H1 (cell line): Measurements from ENCODE around the gene UBTD2. TPM values are rescaled to one million over a fixed set of nuclear protein-coding genes. Genes with fewer than 3 reads are reported as not detected.

Experiments used
- CTCF ChIA-PET: fragments of 300-600 bp; sonication (Branson Sonifier 250); formaldehyde crosslinking; loops from one replicate; lab custom pipeline; 2021; ENCODE audit not compliant: partially characterized antibody; lab: Charles Lee
- POLR2A ChIA-PET: fragments of 300-600 bp; sonication (Branson Sonifier 250); formaldehyde crosslinking; loops from one replicate; lab custom pipeline; 2021; ENCODE audit warnings: inconsistent platforms; ENCODE audit not compliant: partially characterized antibody; lab: Charles Lee
- DNase-seq, 2 experiments: peaks; one replicate each; pipeline versions ENCODE4 v3.0.0 to v3.0.0-alpha.2; 2010 to 2022; ENCODE audit warnings: low spot score in 2 of 2, low read depth in 1 of 2, mixed read lengths in 1 of 2
- FAIRE-seq: peaks from 2 replicates; lab custom pipeline; 2011; peaks lifted over from hg19 to GRCh38; lab: Jason Lieb, UNC
- H2AFZ ChIP-seq: 2 replicates; pipeline ENCODE4 v1.8.1; 2012; ENCODE audit warnings: low read length, inconsistent platforms
- H2AK5ac ChIP-seq: 2 replicates; pipeline ENCODE4 v1.6.1; 2013; ENCODE audit warnings: low read depth, low read length
- H2BK120ac ChIP-seq: replicated peaks from 2 replicates; pipeline ENCODE3; 2013; ENCODE audit warnings: low read depth, low read length, inconsistent platforms
- H2BK12ac ChIP-seq: 2 replicates; pipeline ENCODE4 v1.6.1; 2013; ENCODE audit warnings: low read depth, low read length
- H2BK15ac ChIP-seq: 2 replicates; pipeline ENCODE4 v1.6.1; 2013; ENCODE audit warnings: low read length
- H2BK20ac ChIP-seq: 2 replicates; pipeline ENCODE4 v1.6.1; 2013; ENCODE audit warnings: low read length
- H2BK5ac ChIP-seq: 2 replicates; pipeline ENCODE4 v1.6.1; 2013; ENCODE audit warnings: low read depth, low read length
- H3K14ac ChIP-seq: 2 replicates; pipeline ENCODE4 v1.6.1; 2013; ENCODE audit warnings: inconsistent platforms; ENCODE audit not compliant: insufficient read length
- H3K18ac ChIP-seq: 2 replicates; pipeline ENCODE4 v1.6.1; 2013; ENCODE audit warnings: low read length; ENCODE audit errors: extremely low read depth
- H3K23ac ChIP-seq: 2 replicates; pipeline ENCODE4 v1.6.1; 2013; ENCODE audit warnings: inconsistent platforms; ENCODE audit not compliant: insufficient read length
- H3K23me2 ChIP-seq: 2 replicates; pipeline ENCODE4 v1.6.1; 2013; ENCODE audit warnings: low read depth, low read length
- H3K27ac ChIP-seq: 2 replicates; pipeline ENCODE4 v1.6.1; 2011; ENCODE audit warnings: low read depth, low read length, inconsistent platforms
- H3K27me3 ChIP-seq, 4 experiments: replicated peaks in 1 of 4; 1 replicate in 1 of 4; 2 replicates in 3 of 4; pipeline versions ENCODE4 v1.6.1 to v1.8.1; 2011 to 2013; ENCODE audit warnings: low read length in 3 of 4, mild to moderate bottlenecking in 3 of 4, inconsistent platforms in 2 of 4, mixed read lengths in 2 of 4, moderate library complexity in 1 of 4; ENCODE audit not compliant: control insufficient read depth in 3 of 4, insufficient read depth in 3 of 4; ENCODE audit errors: extremely low read depth in 1 of 4
- H3K36me3 ChIP-seq, 4 experiments: 2 replicates each; pipeline versions ENCODE4 v1.6.1 to v1.8.1; 2011 to 2013; ENCODE audit warnings: mild to moderate bottlenecking in 4 of 4, low read length in 3 of 4, moderate library complexity in 2 of 4, control low read depth in 1 of 4, inconsistent platforms in 1 of 4; ENCODE audit not compliant: insufficient read depth in 4 of 4, control insufficient read depth in 2 of 4
- H3K4ac ChIP-seq: replicated peaks from 2 replicates; pipeline ENCODE3; 2013; ENCODE audit warnings: low read length, low read depth, mixed read lengths, inconsistent platforms; ENCODE audit not compliant: insufficient read length
- H3K4me1 ChIP-seq, 4 experiments: replicated peaks in 1 of 4; 1 replicate in 1 of 4; 2 replicates in 3 of 4; pipeline versions ENCODE4 v1.6.1 to v1.8.1; 2011 to 2013; ENCODE audit warnings: low read length in 3 of 4, inconsistent platforms in 2 of 4, mixed read lengths in 1 of 4; ENCODE audit not compliant: insufficient read depth in 4 of 4, control insufficient read depth in 3 of 4
- H3K4me2 ChIP-seq, 2 experiments: 2 replicates each; pipeline versions ENCODE4 v1.6.1 to v1.8.1; 2011 to 2013; ENCODE audit warnings: low read depth in 2 of 2, low read length in 2 of 2, control low read depth in 1 of 2, inconsistent platforms in 1 of 2, mild to moderate bottlenecking in 1 of 2; ENCODE audit not compliant: insufficient read depth in 1 of 2
- H3K4me3 ChIP-seq, 4 experiments: fragments of 200-600, 300-600 bp in 1 of 4; sonication (generic), shearing (Covaris generic), sonication (Bioruptor Twin) in 1 of 4; 2 replicates each; pipeline versions ENCODE4 v1.5.1 to v1.8.1; 2011 to 2016; ENCODE audit warnings: low read length in 4 of 4, low read depth in 3 of 4, control low read depth in 2 of 4, inconsistent platforms in 2 of 4, mild to moderate bottlenecking in 2 of 4, mixed read lengths in 1 of 4, moderate library complexity in 1 of 4; ENCODE audit not compliant: insufficient read depth in 2 of 4; ENCODE audit errors: extremely low read depth in 1 of 4
- H3K56ac ChIP-seq: replicated peaks from 2 replicates; pipeline ENCODE3; 2013; ENCODE audit warnings: low read depth, mild to moderate bottlenecking, mixed read lengths, low read length, inconsistent platforms; ENCODE audit not compliant: insufficient read length
- H3K79me1 ChIP-seq: 2 replicates; pipeline ENCODE4 v1.6.1; 2013; ENCODE audit warnings: low read depth, low read length, control low read depth
- H3K79me2 ChIP-seq, 2 experiments: 2 replicates each; pipeline versions ENCODE4 v1.6.1 to v1.8.1; 2012 to 2013; ENCODE audit warnings: low read length in 2 of 2, mild to moderate bottlenecking in 2 of 2, inconsistent platforms in 1 of 2; ENCODE audit not compliant: insufficient read depth in 2 of 2, control insufficient read depth in 1 of 2
- H3K9ac ChIP-seq, 4 experiments: replicated peaks in 1 of 4; 1 replicate in 1 of 4; 2 replicates in 3 of 4; pipeline versions ENCODE4 v1.6.1 to v1.8.1; 2011 to 2013; ENCODE audit warnings: low read depth in 3 of 4, low read length in 3 of 4, control low read depth in 2 of 4, mild to moderate bottlenecking in 2 of 4, moderate library complexity in 2 of 4, inconsistent platforms in 1 of 4; ENCODE audit errors: extremely low read depth in 1 of 4
- H3K9me3 ChIP-seq, 2 experiments: 2 replicates each; pipeline versions ENCODE4 v1.6.1 to v1.8.1; 2012 to 2013; ENCODE audit warnings: mild to moderate bottlenecking in 2 of 2, moderate library complexity in 2 of 2, control low read depth in 1 of 2, inconsistent platforms in 1 of 2, low read depth in 1 of 2, low read length in 1 of 2, mixed read lengths in 1 of 2; ENCODE audit not compliant: insufficient read depth in 2 of 2
- H4K20me1 ChIP-seq, 2 experiments: replicated peaks in 1 of 2; 2 replicates each; pipeline versions ENCODE3 to v1.8.1; 2011 to 2013; ENCODE audit warnings: inconsistent platforms in 2 of 2, low read length in 2 of 2, mild to moderate bottlenecking in 1 of 2; ENCODE audit not compliant: insufficient read depth in 2 of 2, control insufficient read depth in 1 of 2
- H4K5ac ChIP-seq: 2 replicates; pipeline ENCODE4 v1.6.1; 2013; ENCODE audit warnings: low read length, low read depth, mixed read lengths, inconsistent platforms; ENCODE audit not compliant: insufficient read length
- H4K8ac ChIP-seq: 2 replicates; pipeline ENCODE4 v1.8.0; 2013; ENCODE audit warnings: mild to moderate bottlenecking, moderate library complexity, low read length, inconsistent platforms; ENCODE audit not compliant: insufficient read depth; ENCODE audit errors: extremely low read depth
- H4K91ac ChIP-seq: replicated peaks from 2 replicates; pipeline ENCODE3; 2013; ENCODE audit warnings: low read length, mixed read lengths, inconsistent platforms; ENCODE audit not compliant: insufficient read length
- BRCA1 ChIP-seq: IDR thresholded peaks from 2 replicates; pipeline ENCODE4 v1.6.1; 2012; ENCODE audit warnings: low read depth, low read length, improper control_type of control experiment
- CTBP2 ChIP-seq: IDR thresholded peaks from 2 replicates; pipeline ENCODE4 v1.7.0; 2011; ENCODE audit warnings: borderline replicate concordance, mild to moderate bottlenecking, moderate library complexity, mixed read lengths, low read length; ENCODE audit not compliant: insufficient read depth, insufficient read length
- EZH2 ChIP-seq: fragments of 200-600 bp; sonication (generic); IDR thresholded peaks from 2 replicates; pipeline ENCODE4 v1.7.1; 2012; ENCODE audit warnings: low read depth, mild to moderate bottlenecking, moderate library complexity, low read length, inconsistent platforms; ENCODE audit not compliant: severe bottlenecking
- KDM1A ChIP-seq: fragments of 200-600, 300-600 bp; sonication (generic); IDR thresholded peaks from 2 replicates; pipeline ENCODE4 v1.7.1; 2016; ENCODE audit warnings: mild to moderate bottlenecking, low read length, borderline replicate concordance
- NANOG ChIP-seq: IDR thresholded peaks from 2 replicates; pipeline ENCODE4 v1.6.1; 2011; ENCODE audit warnings: low read length, low read depth, mild to moderate bottlenecking, inconsistent platforms; ENCODE audit not compliant: insufficient read depth, poor library complexity, severe bottlenecking
- NRF1 ChIP-seq: IDR thresholded peaks from 2 replicates; pipeline ENCODE4 v1.6.1; 2011; ENCODE audit warnings: mild to moderate bottlenecking, low read depth, low read length, improper control_type of control experiment
- WGBS, 2 experiments: shearing (Covaris generic) in 1 of 2; methylation state at CpG; one replicate each; pipeline versions ENCODE4 v1.1.6 to v1.1.7; 2013 to 2015; ENCODE audit warnings: low lambda C conversion rate in 2 of 2, mixed read lengths in 2 of 2, inconsistent platforms in 1 of 2, low coverage in 1 of 2, missing lambda C conversion rate in 1 of 2; ENCODE audit not compliant: insufficient replicate concordance in 2 of 2, insufficient coverage in 1 of 2, insufficient read length in 1 of 2; ENCODE audit errors: extremely low coverage in 1 of 2, missing lambda C conversion rate in 1 of 2; 5-methylcytosine and 5-hydroxymethylcytosine counted together
- polyA plus RNA-seq, 7 experiments: library from polyadenylated mRNA; depleted of rRNA in 3 of 7; stranded (reverse) in 5 of 7; unstranded in 2 of 7; fragments of >200 nt in 5 of 7; fragments of 200-250 nt in 2 of 7; gene quantifications; 1 replicate in 5 of 7; 2 replicates in 1 of 7; 4 replicates in 1 of 7; pipeline versions ENCODE4 v1.2.1 to v1.2.3, GENCODE V29; 2011 to 2013; ENCODE audit warnings: missing spikeins in 2 of 7, mixed read lengths in 2 of 7
- total RNA-seq: library from RNA; stranded (reverse); fragmentation: NEBNext Ultra II Directional; extraction: Animal tissue kit (Norgen Biotek cat#: 25700); gene quantifications from 2 replicates; pipeline ENCODE4 v1.2.1, GENCODE V29; 2021

Gene UBTD2
- total and polyA plus RNA-seq, 2 of the 8 experiments (the other 6 are each of a cell fraction or from before 2014, with no cell fraction given), result 14.5 to 39.2 TPM

DNA sequence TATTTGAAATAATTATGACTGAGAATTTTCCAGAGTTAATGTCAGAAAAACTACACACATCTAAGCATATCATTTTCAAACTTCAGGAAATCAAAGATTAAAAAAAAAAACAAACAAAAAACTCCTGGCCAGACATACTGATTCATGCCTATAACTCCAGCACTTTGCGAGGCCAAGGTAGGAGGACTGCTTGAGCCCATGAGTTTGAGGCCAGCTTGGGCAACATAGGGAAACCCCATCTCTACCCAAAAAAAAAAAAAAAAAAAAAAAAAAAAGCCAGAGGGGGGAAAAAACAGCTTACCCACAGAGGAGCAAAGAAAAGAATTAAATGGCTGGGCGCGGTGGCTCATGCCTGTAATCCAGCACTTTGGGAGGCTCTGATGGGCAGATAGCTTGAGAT lies 67.2 kb downstream of the UBTD2 start:
- Histone ChIP-seq H3K4ac (no peak overlapping the region), H3K79me2 (peaks cover 0 to 51% of the 10 kb centered on the region in 2 experiments; a peak in 3 of 4 replicates), H4K5ac (no peak overlapping the region), H4K20me1 (peaks cover 0 to 4% of the 10 kb centered on the region in 2 experiments), H3K23me2 (no peaks in the 10 kb centered on the region), H2AFZ (no peak overlapping the region), H3K14ac (no peak overlapping the region), H3K9ac (no peak overlapping the region), H3K4me2 (no peak overlapping the region), H2BK12ac (no peak overlapping the region), H3K56ac (no peak overlapping the region), H3K9me3 (no peaks in the 10 kb centered on the region), H3K27ac (no peak overlapping the region), H3K4me1 (no peaks in the 10 kb centered on the region), H4K8ac (no peak overlapping the region), H3K79me1 (peaks cover 5% of the 10 kb centered on the region), H2BK120ac (no peak overlapping the region), H3K36me3 (peaks cover 3 to 29% (median 10%) of the 10 kb centered on the region in 4 experiments), H3K27me3 (no peaks in the 10 kb centered on the region), H2BK20ac (no peak overlapping the region), H3K18ac (no peak overlapping the region), H3K23ac (no peak overlapping the region), H2BK5ac (no peak overlapping the region), H4K91ac (no peak overlapping the region), H3K4me3 (no peak overlapping the region), H2AK5ac (no peak overlapping the region), H2BK15ac (no peak overlapping the region)
- FAIRE-seq (no peak), DNase-seq (no peak)
- POLR2A ChIA-PET, result interaction anchor here (0.8 kb wide), 1 partner anchor 9 kb away, joined by 5 read pairs; no protein-coding TSS in a partner anchor
- CTCF ChIA-PET, result no interaction called here
- WGBS, 2 experiments, result 93% methylated on average over 3 of the region's 3 CpGs; no CpG with 5 or more reads in 1 of the 2 experiments
- no peak for TF ChIP-seq NRF1
- no peak for TF ChIP-seq NANOG
- TF ChIP-seq KDM1A, result no peak
- no peak for TF ChIP-seq BRCA1
- no peak for TF ChIP-seq EZH2
- no peak for TF ChIP-seq CTBP2
